Measurements from ENCODE around the gene SHF.

Gene SHF

DNA sequence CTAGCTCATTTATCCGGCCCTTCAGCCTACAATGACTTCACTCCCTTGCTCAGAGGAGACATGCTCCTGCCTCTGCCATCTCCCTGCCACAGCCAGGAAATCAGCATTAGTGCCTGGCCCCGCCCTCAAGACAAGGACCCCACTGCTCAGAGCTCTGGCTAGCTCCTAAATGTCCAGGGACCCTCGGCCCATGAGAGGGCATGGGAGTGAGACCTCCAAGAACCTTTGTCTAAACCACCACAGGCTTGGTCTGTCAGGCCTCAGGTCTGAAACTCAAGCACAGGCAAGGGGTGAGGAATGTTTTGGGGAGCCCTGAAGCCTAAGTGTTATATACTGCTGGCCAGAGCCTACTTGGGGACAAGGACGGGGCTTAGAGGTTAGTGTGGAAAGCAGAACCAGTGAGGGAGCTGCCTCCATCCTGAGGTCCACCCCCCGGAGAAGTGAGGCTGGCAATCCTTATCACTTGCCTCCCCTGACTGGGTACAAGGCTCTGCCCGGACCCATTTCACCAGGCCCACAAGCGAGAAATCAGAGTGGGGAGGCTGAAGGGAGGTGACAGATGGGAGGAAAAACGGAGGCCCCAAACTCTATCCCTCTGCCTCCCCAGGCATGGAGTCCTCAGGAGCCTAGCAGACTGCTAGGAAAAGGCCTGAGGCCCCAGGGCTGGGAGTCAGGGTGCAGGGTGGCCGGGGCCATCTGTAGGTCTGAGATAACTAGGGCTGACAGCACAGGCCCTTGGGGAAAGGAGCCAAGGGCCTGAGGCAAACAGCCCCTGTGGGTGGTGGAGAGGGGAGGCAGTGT is 18.8 kb downstream of the SHF start:
- no peak for DNase-seq

DNA sequence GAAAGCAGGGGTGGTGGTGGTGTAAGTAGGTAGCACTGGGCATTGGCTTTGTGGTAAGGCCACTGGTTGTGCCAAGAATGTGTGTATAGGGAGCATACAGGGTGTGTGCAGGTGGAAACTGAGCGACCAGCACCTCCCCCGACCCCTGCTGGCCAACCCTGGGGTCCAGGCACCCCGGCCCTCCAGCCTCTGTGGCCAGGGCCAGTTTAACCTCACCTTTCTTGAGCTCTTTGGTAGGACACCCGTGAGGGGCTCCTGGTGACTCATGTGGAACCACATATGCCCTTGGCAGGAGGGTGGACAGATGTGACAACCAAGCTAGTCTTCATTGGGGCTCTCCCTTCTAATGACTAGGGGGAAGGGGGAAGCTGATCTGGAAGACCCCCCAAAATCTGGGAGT is 19.5 kb downstream of the SHF start:
- no peak for DNase-seq

DNA sequence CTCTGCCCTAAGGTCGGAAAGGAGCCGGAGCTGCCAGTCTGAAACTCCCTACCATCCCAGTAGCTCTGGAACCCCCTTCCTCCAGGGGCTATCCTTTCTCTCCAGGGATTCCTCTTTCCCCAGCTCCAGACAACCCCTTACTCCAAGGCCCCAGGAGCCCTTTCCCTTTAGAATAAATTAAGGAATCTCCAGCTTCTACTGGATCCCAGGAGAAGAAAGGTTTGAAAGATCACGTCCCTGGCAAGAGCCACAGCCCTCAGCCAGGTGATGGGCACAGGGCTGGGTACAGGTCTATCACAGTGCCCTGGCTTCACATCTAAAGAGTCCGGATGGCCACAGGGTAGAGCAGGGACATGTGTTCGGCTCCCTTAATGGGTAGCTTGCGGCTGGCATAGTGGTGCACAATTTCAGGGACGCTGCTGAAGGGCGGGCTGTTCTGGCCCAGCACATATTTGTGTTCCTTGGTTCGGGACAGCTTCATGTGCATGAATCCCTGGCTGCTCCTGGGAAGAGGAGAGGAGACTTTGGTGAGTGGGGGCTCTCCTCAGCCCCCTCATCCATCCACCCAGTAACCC is 20.0 kb downstream of the SHF start:
- DNase-seq: no peak

DNA sequence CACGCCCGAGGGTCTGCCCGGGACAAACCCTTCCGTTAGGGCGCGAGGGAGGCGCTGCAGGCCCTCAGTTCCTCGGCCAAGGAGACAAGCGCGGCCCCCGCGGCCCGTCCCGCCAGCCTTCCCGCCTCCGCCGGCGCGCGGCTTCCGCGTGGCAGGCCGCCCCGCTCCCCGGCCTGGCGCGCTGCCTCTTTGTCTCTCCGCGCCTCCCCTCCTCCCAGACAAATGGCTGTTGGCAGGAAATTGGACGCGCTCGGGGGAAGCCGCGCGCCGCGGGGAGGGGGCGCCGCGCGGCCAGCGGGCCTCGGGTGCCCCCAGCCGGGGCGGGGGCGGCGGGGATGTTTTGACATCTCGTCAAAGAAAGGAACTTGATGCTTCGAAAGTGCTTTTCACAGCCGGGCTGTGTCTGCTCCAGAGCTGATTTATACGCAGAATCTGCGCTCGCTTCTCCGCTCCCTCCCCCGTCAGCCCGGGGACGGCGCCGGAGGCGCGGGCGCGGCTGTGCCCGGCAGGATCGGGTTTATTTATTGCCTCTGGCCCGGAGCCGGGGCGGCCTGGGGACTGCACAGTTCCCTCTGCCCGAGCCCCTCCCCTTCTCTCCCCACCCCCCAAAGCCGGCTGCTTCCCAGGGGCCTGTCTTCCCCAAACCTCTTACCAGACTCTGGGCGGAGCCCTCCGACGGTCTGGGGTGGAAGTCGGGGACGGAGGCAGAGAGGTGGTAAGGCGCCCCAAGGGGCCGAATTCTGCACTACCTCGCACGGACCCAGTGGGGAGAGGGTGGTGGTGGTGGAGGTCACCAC is 20.7 kb downstream of the SHF start:
- DNase-seq: peak; percentile 48 to 86 (median 85)

DNA sequence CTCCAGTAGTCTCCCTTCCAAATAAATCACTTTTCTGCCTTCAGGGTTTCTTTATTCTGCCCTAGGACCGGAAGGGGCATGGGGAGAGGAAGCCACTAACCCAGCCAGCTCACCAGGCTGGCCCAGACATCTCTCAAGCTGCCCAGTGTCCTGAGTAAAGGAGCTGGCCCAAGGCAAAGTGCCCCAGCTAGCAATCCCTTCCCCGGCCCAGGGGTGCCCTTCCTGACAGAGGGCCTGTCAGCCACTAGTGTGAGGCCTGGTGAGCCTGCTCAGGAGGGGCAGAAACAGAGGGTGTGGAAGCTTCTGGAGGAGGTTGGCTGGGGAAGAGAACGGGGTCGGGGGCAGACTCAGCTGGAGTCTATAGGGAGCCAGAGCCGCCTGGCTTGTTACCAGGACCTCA is 22.2 kb downstream of the SHF start:
- DNase-seq: no peak

DNA sequence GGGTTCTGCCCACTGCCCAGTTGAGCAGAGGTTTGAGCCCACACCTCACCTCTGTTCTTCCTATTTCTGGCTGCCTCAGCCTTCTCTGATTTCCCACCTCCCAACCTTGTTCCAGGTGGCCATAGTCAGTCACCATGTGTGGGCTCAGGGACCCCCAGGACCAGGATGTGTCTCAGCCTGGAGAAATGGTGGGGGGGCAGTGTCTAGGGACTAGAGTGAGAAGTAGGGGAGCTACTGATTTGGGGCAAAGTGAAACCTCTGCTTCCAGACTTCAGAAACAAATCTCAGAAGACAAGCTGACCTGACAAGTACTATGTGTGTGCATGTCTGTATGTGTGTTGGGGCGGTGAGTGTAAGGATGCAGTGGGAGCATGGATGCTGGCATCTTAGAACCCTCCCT is 22.9 kb downstream of the SHF start:
- no peak for DNase-seq

DNA sequence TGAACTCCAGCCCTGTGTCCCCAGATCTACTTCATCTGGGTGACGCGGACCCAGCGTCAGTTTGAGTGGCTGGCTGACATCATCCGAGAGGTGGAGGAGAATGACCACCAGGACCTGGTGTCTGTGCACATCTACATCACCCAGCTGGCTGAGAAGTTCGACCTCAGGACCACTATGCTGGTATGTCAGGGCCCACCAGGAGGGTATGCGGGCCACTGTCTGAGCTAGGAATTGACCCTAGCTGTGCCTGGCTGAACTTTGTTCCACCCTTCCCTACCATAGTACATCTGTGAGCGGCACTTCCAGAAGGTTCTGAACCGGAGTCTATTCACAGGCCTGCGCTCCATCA is 24.3 kb downstream of the SHF start:
- DNase-seq: no peak

DNA sequence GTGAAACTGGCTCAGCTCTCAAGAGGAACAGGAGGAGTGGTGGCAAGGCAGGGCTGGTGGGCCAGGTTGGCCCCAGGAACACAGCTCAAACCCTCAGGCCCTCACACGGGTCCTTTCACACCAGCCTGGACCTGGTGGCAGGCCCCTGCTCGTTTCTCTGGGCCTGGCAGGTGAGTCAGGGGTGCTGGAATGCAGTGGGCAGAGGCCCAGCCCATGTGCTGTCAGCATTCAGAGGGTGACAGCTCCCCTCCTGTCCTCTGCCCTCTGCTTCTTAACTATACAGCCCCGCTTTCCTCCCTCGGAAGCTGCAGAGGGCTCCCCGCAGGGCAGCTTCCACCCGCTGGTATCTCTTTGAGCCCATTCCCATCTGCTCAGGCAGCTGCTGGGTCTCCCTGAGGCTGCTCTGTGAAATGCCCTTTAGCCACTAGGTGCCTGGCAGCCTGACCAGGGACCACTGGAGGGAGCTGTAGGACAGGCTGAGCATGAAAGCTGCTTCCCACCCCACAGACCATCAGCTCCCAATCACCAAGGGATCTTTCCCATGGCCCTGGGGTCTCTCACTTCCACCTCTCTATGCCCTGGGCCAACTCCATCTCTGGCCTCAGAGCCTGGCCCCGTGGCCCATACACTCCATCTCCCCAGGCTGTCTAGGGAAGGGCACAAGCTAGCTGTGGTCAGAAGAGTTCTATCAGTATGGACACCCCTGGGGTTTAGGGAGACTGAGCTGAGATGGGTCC is 24.8 kb downstream of the SHF start:
- DNase-seq: peak; percentile 54 to 76 (median 54)

DNA sequence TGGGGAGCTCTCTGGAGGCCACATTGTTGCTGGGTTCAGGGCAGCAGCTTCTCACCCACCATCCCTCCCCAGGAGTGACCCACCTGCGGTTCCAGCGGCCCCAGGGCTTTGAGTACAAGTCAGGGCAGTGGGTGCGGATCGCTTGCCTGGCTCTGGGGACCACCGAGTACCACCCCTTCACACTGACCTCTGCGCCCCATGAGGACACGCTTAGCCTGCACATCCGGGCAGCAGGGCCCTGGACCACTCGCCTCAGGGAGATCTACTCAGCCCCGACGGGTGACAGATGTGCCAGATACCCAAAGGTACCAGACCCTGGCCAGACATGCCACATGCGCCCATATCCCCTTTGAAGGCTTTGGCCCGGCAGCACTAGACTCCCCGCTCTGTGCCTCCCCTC is 26.1 kb downstream of the SHF start:
- no peak for DNase-seq

DNA sequence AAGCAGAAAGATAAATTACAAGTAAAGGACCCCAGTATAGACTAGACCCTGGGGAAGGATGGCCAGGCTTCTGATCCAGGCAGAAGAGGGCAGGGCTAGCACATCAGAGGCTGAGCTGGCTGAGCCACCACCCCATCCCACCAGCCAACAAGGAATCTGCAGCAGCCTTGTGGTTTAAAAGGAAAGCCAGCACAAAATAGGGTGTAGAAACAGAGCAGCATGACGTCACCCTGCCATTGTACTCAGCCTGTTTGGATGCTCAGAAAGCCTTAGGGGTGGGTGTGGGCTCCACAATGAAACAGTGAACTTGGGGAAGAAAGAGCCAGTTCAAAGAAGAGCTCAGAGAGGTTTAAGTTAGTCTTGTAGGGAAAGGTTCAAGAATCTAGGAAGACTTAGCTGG is 29.8 kb downstream of the SHF start:
- DNase-seq: no peak

DNA sequence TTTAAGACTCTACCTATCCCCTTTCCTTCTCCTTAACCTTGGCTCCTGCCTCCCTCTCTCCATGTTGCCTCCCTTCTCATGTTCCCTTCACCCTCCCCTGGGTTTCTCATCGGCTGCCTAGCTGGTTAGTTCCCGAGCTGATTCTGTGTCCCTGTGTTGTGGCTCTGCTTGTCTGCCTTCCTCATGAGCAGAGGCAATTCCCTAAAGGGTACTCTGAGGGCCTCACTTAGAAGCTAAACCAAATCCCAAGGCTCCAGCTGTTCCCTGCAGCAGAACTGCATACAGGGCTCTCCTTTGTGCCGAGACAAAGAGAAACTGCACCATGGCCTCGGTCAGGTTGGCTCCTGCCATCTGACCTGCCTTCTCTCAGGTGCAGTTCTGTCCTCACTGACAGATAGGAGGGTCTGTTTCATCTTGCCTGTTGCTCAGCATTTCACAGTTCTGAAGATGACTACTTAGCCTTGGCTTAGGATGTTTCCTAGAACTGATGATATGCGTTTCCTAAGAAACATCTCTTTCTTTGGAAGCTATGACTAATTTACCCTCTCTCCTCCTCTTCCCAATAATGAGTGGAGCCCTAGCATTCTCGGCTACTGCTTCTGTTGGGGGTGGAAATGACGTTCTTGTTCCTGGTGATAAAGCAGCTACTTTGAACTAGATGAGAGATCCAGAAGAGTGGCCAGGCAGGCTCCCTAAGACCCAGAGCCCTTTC is 30.9 kb downstream of the SHF start:
- DNase-seq: peak in 1 of 3 experiments; percentile 5

DNA sequence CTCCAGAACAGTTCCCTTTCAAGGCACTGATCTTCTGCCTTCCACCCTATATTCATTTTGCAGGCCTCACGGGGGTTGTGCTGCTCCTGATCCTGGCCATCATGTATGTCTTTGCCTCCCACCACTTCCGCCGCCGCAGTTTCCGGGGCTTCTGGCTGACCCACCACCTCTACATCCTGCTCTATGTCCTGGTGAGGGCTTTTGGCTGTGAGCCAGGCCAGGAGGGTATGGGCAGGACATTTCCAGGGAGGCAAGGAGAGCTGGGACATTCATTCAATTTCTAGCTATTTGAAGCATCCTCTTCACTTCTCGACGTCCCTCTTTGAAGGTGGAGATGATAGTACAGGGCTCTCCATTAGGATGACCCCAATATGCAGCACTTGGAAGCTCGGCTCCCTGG is 32.0 kb downstream of the SHF start:
- no peak for DNase-seq

DNA sequence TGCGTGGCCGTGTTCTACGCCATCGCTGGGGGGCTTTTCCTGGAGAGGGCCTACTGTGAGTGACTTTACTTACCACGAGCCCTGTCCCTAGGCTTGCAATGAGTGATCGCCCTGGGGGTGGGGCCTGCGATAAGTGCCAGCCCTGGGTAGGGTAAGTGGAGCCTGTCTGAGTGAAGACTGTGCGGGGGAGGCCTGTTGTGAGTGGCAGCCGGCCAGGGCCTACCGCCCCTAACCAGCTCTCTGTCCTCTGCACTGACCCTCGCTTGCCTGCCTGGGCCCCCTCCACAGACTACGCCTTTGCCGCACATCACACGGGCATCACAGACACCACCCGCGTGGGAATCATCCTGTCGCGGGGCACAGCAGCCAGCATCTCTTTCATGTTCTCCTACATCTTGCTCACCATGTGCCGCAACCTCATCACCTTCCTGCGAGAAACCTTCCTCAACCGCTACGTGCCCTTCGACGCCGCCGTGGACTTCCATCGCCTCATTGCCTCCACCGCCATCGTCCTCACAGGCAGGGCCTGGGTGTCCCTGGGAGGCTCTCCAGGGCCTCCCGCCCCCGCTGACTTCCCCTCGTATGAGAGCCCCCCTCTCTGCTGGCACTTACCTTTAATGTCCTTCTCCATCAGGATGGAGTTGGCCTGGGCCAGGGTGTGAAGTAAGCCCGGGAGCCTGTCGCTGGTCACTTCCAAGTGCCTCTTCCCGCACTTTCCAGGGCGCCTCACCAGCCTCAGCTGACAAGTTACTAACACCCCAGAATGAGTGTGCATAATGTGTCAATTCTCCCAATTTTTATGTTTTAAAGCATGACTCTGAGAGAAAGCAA is 35.6 kb downstream of the SHF start:
- DNase-seq: no peak

DNA sequence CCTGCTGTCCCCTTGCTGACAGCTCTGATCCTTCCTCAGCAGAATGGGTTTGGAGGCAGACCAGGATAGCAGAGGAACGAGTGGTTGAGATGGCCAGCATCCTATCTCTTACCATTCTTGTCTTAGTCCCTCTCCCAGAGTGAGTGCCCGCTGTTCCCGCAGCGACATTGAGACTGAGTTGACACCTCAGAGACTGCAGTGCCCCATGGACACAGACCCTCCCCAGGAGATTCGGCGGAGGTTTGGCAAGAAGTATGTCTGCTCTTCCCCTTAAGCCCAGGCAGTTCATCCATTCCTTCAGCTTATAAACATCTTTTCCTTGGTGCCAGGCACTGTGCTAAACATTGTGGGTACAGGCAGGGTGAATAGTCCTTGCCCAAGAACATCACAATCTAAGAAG is 36.8 kb downstream of the SHF start:
- DNase-seq: no peak

DNA sequence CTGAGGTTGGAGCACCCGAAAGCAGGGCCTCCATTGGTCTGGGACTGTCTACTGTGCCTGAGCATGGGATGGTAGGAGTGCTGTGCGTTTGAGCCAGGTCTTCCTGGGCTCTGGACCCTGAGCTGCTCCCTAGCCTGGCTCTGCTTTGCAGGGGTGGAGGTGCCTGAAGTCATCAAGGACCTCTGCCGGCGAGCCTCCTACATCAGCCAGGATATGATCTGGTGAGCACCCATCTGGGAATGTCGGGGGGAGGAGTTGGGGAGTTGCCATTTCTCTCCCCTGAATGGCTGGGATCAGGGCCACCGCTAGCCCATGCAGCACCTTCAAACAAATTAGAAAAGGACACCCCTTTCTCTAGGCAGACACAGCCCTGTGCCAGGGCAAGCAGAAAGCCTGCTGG is 37.3 kb downstream of the SHF start:
- no peak for DNase-seq

DNA sequence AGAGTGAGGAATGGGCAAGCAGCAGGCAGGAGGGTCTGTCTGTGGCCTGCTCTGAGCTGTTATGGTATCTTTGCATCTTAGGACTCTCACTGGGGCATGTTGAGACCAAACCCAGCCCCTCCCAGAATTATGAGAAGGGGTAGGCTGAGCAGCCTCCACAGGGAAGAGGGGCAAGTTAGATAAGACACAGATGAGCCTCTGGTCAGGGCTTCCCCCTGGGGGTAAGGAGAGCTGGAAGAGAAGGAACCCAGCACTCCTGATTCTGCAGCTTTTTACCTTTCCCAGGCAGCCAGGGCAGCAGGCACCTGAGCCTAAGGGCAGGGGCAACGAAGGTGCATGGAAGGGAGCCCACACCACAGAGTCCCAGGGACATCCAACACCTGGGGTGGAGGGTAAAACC is 38.7 kb downstream of the SHF start:
- no peak for DNase-seq

DNA sequence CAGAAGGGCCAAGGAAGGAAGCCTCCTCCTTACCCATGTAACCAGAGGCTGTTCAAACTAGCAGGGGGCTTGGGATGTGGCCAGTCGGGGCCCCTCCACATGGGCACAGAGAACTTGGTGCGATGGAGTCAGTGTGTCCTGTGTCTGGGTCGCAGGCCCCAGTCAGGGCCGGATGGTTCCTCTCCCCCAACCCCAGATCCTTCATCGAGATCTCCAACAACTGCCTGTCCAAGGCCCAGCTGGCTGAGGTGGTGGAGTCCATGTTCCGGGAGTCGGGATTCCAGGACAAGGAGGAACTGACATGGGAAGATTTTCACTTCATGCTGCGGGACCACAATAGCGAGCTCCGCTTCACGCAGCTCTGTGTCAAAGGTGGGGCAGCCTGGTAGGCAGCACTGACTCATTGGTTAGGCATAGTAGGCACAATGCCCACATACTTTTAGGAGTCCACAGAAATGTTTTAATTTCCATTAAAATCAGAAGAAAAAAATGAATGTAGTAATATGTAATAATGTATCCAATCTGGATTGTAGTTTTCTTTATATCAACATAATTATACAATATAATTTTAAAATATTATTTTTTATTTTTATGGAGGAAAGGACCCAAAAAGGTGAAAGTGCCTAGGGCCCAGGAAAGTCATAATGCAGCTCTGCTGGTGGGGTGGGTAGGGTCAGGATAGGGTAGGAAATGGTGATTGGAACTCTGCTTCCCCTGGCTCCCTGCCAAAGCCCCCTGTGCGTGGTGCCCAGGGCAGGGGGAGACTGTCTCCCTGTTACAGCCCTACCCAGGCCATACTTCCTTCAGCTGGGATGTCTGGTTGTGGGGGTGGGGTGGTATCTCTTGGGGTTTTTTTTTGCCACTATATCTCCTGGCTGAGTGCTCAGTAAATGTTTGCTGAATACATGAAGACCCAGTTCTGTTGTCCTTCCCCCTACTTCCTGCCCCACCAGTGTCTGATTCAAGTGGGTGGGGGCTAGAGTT is 39.4 kb downstream of the SHF start:
- DNase-seq: no peak

DNA sequence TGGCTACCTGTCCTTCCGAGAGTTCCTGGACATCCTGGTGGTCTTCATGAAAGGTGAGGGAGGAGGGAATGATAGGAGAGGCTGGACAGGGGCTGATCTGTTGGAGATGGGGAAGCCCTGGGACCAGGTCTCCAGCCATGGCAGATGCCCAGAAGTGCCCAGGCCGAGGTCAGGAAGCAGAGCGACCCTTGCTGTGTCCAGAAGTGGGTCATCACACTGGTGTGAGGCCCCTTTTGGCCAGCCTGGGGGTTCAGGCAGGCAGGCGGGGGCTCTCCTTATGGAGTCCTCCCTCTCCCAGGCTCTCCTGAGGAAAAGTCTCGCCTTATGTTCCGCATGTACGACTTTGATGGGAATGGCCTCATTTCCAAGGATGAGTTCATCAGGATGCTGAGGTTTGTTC is 40.2 kb downstream of the SHF start:
- DNase-seq: no peak

DNA sequence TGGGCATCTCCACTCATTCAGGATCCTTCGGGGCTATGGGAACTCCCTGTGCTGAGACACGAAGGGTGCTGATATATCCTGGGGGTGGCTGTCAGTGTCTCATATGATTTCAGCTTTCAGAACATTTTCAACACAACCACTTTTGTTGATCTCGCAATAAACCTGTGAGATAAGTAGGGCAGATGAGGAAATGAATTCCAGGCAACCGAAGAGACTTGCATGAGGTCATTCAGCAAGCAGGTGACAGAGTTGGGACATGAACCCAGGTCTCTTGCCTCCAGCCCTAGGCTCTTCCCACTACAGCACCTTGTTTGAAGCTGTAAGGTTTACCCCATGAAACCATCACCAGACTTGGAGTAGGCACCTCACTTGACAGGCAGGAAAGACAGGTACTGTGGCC is 41.4 kb downstream of the SHF start:
- no peak for DNase-seq

DNA sequence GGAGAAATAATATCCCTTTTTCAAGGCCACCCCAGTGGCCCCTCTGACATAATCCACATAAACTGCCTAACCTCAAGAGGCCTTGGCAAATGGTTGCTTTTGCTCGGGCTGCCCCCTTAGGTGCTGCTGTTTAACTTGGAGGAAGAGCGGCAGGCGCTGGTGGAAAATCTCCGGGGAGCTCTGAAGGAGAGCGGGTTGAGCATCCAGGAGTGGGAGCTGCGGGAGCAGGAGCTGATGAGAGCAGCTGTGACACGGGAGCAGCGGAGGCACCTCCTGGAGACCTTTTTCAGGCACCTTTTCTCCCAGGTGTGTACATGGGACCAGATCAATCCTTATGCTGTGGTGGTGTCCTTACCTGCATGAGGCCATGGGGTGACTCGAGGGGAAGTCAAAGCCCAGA is 43.0 kb downstream of the SHF start:
- DNase-seq: no peak

DNA sequence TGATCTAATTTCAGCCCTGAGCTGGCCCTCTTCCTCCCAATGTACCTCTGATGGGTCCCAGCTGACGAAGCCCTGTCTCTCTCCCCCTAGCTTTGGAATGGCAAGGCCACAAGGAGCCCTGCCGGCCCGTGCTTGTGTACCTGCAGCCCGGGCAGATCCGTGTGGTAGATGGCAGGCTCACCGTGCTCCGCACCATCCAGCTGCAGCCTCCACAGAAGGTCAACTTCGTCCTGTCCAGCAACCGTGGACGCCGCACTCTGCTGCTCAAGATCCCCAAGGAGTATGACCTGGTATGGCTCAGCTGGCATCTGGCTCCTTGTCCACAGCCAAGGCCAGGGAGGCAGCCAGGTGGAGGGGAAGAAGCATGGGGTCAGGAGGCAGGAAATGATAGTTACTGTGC is 43.8 kb downstream of the SHF start:
- no peak for DNase-seq

Data from NCI-H1417 (cell line).